AG04450 (cell line): ENCODE data around the gene PRIM2. TPM values are rescaled to one million over a fixed set of nuclear protein-coding genes. Genes with fewer than 3 reads are reported as not detected.
"Not testable (repeated sequence)": the region's sequence is repeated elsewhere in the genome, so short reads cannot be mapped to it uniquely, and the experiment has no call there.

Experiments used
- CTCF ChIA-PET: fragments of 300-600, 350-600 bp; formaldehyde crosslinking; extraction: SDS; loops from one replicate; lab custom pipeline; 2022; ENCODE audit warnings: antibody characterized with exemption, inconsistent platforms; lab: Charles Lee
- POLR2A ChIA-PET: fragments of 350-600 bp; formaldehyde crosslinking; extraction: SDS; loops from one replicate; lab custom pipeline; 2021; ENCODE audit warnings: antibody characterized with exemption, inconsistent platforms; lab: Yijun Ruan, JAX
- DNase-seq: peaks from one replicate; pipeline ENCODE4 v3.0.0-alpha.2; 2011; ENCODE audit warnings: low read depth, low spot score
- H3K27ac ChIP-seq: one replicate; pipeline ENCODE4 v1.5.1; 2012; ENCODE audit warnings: low read depth, low read length, control low read depth
- H3K27me3 ChIP-seq: one replicate; pipeline ENCODE4 v1.6.0; 2012; ENCODE audit warnings: low read length; ENCODE audit not compliant: control insufficient read depth, insufficient read depth
- H3K4me3 ChIP-seq: 2 replicates; pipeline ENCODE4 v1.5.1; 2011; ENCODE audit warnings: mild to moderate bottlenecking, low read depth, low read length, control low read depth
- H3K9me3 ChIP-seq: 2 replicates; pipeline ENCODE4 v1.5.1; 2012; ENCODE audit warnings: low read length; ENCODE audit not compliant: control insufficient read depth, insufficient read depth
- CTCF ChIP-seq: IDR thresholded peaks from 2 replicates; pipeline ENCODE4 v1.5.1; 2011; ENCODE audit warnings: low read depth, low read length, control low read depth, inconsistent platforms
- polyA plus RNA-seq: library from polyadenylated mRNA; depleted of rRNA; stranded (reverse); fragments of >200 nt; gene quantifications from 2 replicates; pipeline ENCODE4 v1.2.3, GENCODE V29; 2011

Gene PRIM2
- polyA plus RNA-seq, 1 experiment = 30.2 TPM

- CTCF ChIA-PET, H3K27ac ChIP-seq, H3K4me3 ChIP-seq, H3K9me3 ChIP-seq, H3K27me3 ChIP-seq, POLR2A ChIA-PET: not testable (repeated sequence)
- peak; percentile 15 for DNase-seq
- TF ChIP-seq CTCF = peak; percentile 56
These were observed 218.6 kb downstream of the PRIM2 start for GRCh38 chr6:57535994-57536393.

DNA sequence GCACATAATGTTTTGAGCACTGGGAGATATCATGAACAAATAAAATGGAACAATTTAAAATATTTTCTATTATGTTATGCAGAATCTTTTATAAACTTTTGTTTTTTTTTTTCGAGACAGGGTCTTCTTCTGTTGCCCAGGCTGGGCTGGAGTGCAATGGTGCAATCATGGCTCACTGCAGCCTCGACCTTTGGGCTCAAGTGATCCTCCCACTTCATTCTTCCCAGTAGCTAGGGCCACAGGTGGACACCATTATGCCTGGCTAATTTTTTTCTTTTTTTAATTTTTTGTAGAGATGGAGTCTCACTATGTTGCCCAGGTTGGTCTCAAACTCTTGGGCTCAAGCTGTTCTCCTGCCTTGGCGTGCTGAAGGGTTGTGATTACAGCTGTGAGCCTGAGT is 220.5 kb downstream of the PRIM2 start:
- H3K4me3 ChIP-seq, H3K27me3 ChIP-seq, H3K9me3 ChIP-seq, CTCF ChIA-PET, POLR2A ChIA-PET, H3K27ac ChIP-seq, DNase-seq: not testable (repeated sequence)

DNA sequence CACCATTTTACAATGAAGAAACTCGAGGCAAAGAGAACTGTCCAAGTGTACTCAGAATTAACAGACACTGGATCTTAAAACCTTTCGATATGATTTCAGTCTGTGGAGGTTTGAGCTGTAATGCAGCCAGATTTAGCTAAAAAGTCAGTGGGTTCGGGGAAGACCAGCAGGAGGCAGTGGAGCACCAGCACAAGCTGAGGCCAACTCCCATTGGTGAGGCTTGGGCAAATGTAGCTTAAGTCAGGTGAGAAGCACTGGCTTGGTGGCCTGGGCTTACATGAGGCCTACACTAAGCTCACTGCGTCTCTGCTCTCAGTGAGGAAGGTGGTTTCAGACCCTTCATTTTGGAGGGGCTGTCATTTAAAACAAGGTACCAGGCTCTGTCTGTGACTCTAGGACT is 234.5 kb downstream of the PRIM2 start:
- H3K27me3 ChIP-seq, DNase-seq, CTCF ChIA-PET, H3K9me3 ChIP-seq, H3K4me3 ChIP-seq, POLR2A ChIA-PET, H3K27ac ChIP-seq: not testable (repeated sequence)

- POLR2A ChIA-PET, CTCF ChIA-PET, H3K9me3 ChIP-seq, H3K27me3 ChIP-seq, DNase-seq, H3K27ac ChIP-seq, H3K4me3 ChIP-seq: not testable (repeated sequence)
These were observed 240.4 kb downstream of the PRIM2 start for GRCh38 chr6:57557855-57558254.

- H3K4me3 ChIP-seq, POLR2A ChIA-PET, H3K9me3 ChIP-seq, H3K27me3 ChIP-seq, CTCF ChIA-PET, DNase-seq, H3K27ac ChIP-seq: not testable (repeated sequence)
These were observed 241.7 kb downstream of the PRIM2 start for GRCh38 chr6:57559170-57559569.

DNA sequence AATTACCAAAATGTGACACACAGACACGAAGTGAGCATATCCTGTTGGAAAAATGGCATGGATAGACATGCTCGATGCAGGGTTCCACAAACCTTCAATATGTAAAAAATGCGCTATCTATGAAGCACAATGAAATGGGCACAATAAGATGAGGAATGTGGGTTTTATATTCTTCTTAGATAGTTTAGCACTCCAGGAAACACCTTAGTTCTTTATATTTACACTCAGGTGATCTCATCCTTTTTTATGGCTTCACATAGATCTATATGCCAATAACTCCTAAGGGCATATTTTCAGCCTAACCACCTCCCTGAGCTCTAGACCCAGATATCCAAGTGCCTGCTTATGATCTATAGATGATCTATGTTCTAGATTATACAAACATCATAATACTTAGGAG is 244.8 kb downstream of the PRIM2 start:
- CTCF ChIA-PET, H3K27me3 ChIP-seq, POLR2A ChIA-PET, H3K4me3 ChIP-seq, DNase-seq, H3K9me3 ChIP-seq, H3K27ac ChIP-seq: not testable (repeated sequence)

DNA sequence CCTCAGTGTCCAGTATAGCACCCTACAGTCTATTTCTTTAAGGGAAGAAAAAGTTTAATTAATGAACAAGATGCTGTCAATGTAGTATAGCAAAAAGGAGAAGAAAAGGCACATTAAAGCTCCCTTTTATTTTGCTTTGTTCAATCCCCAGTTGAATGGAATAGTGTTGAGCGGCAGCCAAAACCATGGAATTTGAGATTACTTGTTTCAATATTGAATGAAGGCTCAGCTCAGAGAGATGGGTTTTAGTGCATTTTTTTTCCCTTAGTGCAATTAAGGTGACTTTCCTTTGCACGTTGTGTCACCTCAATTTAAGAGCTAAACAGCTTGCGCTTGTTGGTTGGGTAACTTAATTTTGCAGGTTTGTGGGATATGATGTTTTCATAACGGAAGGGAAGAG is 254.7 kb downstream of the PRIM2 start:
- POLR2A ChIA-PET, H3K4me3 ChIP-seq, DNase-seq, H3K27ac ChIP-seq, H3K9me3 ChIP-seq, CTCF ChIA-PET, H3K27me3 ChIP-seq: not testable (repeated sequence)

GRCh38 chr6:57572844-57573243 is 255.4 kb downstream of the PRIM2 start:
- H3K4me3 ChIP-seq, H3K9me3 ChIP-seq, CTCF ChIA-PET, H3K27me3 ChIP-seq, POLR2A ChIA-PET, DNase-seq, H3K27ac ChIP-seq: not testable (repeated sequence)

GRCh38 chr6:57577023-57577422 is 259.6 kb downstream of the PRIM2 start:
- POLR2A ChIA-PET, DNase-seq, H3K27ac ChIP-seq, CTCF ChIA-PET, H3K9me3 ChIP-seq, H3K4me3 ChIP-seq, H3K27me3 ChIP-seq: not testable (repeated sequence)
